Breast epithelium (tissue), 4 donors: ENCODE data around the gene SLC25A21. TPM values are rescaled to one million over a fixed set of nuclear protein-coding genes. Genes with fewer than 3 reads are reported as not detected.
A peak's percentile ranks its signal among the peaks of the same experiment; 100 is the strongest.

Experiments used
- DNase-seq, 2 donors: peaks; one replicate each; pipeline ENCODE4 v3.0.0-alpha.2; 2019; ENCODE audit warnings: low spot score in 2 of 2
- H3K27ac ChIP-seq, 2 donors: fragments of 200-600 bp; sonication (generic) in 1 of 2; one replicate each; pipeline ENCODE4 v1.5.1; 2016 to 2019; ENCODE audit warnings: mild to moderate bottlenecking in 1 of 2
- H3K27me3 ChIP-seq, 2 donors: fragments of 200-600 bp; sonication (generic) in 1 of 2; one replicate each; pipeline versions ENCODE4 v1.5.1 to v1.6.0; 2017 to 2019; ENCODE audit warnings: control low read depth in 1 of 2, mild to moderate bottlenecking in 1 of 2
- H3K36me3 ChIP-seq: fragments of 200-600 bp; one replicate; pipeline ENCODE4 v1.5.1; 2019
- H3K4me1 ChIP-seq, 2 donors: fragments of 200-600 bp; sonication (generic); one replicate each; pipeline ENCODE4 v1.5.1; 2016 to 2019; ENCODE audit warnings: control low read depth in 1 of 2
- H3K4me3 ChIP-seq, 3 donors: fragments of 200-600 bp; sonication (generic); 1 replicate in 2 of 3; 2 replicates in 1 of 3; pipeline ENCODE4 v1.5.1; 2016 to 2019; ENCODE audit warnings: mild to moderate bottlenecking in 3 of 3, moderate library complexity in 2 of 3
- H3K9me3 ChIP-seq, 2 donors: fragments of 200-600 bp; sonication (generic) in 1 of 2; one replicate each; pipeline ENCODE4 v1.5.1; 2016 to 2019; ENCODE audit warnings: control low read depth in 1 of 2
- POLR2A ChIP-seq: fragments of 450-650 bp; IDR thresholded peaks from one replicate; pipeline ENCODE4 v1.6.1; 2016; ENCODE audit warnings: antibody characterized with exemption, mild to moderate bottlenecking, moderate library complexity
- POLR2AphosphoS5 ChIP-seq, 3 donors: sonication (generic); formaldehyde crosslinking; IDR thresholded peaks; one replicate each; pipeline ENCODE4 v1.6.1; 2017; ENCODE audit warnings: antibody characterized with exemption in 3 of 3
- intact Hi-C: fragments of 100-400 bp; cut with DNase I; formaldehyde crosslinking; loops from one replicate; pipeline ENCODE4 v1.15.1; 2023; ENCODE audit warnings: low total_unique reads
- total RNA-seq, 3 donors: library from RNA; depleted of rRNA; stranded (reverse); fragments of >200 nt; gene quantifications; one replicate each; pipeline ENCODE4 v1.1.0, GENCODE V29; 2016
- TF ChIP-seq, protein P1 (sequence below), 3 donors: fragments of 450-650 bp; IDR thresholded peaks; one replicate each; pipeline ENCODE4 v1.5.1; 2016 to 2017; ENCODE audit warnings: antibody characterized with exemption in 3 of 3, mild to moderate bottlenecking in 3 of 3, moderate library complexity in 3 of 3

Gene SLC25A21
- total RNA-seq, 3 donors from 2014 or later: 0.66 to 2.3 (median 1.6) TPM

GRCh38 chr14:37203423-37203822 is 31.0 kb upstream of the SLC25A21 start:
- H3K9me3 ChIP-seq: peaks cover 15 to 21% of the 10 kb centered on the region in 2 donors
- no peak overlapping the region for H3K27ac ChIP-seq
- intact Hi-C loops: no loop called here
- DNase-seq: no peak
- H3K4me3 ChIP-seq: no peak overlapping the region
- no peaks in the 10 kb centered on the region for H3K27me3 ChIP-seq
- H3K4me1 ChIP-seq: no peaks in the 10 kb centered on the region
- TF ChIP-seq POLR2AphosphoS5 (IDR thresholded peaks at IDR 0.05) (no peak), POLR2A (no peak)
- TF ChIP-seq, protein P1, sequence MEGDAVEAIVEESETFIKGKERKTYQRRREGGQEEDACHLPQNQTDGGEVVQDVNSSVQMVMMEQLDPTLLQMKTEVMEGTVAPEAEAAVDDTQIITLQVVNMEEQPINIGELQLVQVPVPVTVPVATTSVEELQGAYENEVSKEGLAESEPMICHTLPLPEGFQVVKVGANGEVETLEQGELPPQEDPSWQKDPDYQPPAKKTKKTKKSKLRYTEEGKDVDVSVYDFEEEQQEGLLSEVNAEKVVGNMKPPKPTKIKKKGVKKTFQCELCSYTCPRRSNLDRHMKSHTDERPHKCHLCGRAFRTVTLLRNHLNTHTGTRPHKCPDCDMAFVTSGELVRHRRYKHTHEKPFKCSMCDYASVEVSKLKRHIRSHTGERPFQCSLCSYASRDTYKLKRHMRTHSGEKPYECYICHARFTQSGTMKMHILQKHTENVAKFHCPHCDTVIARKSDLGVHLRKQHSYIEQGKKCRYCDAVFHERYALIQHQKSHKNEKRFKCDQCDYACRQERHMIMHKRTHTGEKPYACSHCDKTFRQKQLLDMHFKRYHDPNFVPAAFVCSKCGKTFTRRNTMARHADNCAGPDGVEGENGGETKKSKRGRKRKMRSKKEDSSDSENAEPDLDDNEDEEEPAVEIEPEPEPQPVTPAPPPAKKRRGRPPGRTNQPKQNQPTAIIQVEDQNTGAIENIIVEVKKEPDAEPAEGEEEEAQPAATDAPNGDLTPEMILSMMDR (IDR thresholded peaks at IDR 0.05): no peak
- no peaks in the 10 kb centered on the region for H3K36me3 ChIP-seq

- Histone ChIP-seq H3K27ac (no peak overlapping the region), H3K4me1 (no peaks in the 10 kb centered on the region), H3K27me3 (no peaks in the 10 kb centered on the region), H3K9me3 (peaks cover 15 to 21% of the 10 kb centered on the region in 2 donors), H3K4me3 (no peak overlapping the region), H3K36me3 (no peaks in the 10 kb centered on the region)
- no peak for TF ChIP-seq POLR2A
- TF ChIP-seq, protein P1 (IDR thresholded peaks at IDR 0.05): no peak
- no peak for TF ChIP-seq POLR2AphosphoS5 (IDR thresholded peaks at IDR 0.05)
- intact Hi-C loops: no loop called here
- DNase-seq: no peak
Measured at GRCh38 chr14:37202812-37203211, 30.4 kb upstream of the SLC25A21 start.

DNA sequence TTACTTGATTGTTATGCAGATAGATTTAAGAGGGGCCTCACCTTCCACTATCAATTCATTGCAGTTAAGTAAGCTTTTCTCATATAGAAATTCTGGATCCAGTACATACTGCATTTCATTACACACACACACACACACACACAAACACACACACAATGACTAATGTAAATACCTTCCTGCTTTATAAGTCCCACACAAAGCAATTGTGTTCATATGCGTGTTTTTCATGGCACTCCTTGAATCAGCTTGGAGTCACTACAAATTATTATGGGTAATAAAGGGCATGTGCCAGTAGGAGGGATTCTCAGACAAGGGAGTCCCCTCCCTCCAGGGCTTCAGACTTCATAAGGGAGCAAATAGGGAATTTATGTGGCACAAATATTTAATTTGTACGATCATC is 29.9 kb upstream of the SLC25A21 start:
- DNase-seq: no peak
- H3K36me3 ChIP-seq: no peaks in the 10 kb centered on the region
- H3K4me3 ChIP-seq: no peak overlapping the region
- no peak for TF ChIP-seq POLR2A
- TF ChIP-seq, protein P1 (IDR thresholded peaks at IDR 0.05): no peak
- no peak for TF ChIP-seq POLR2AphosphoS5 (IDR thresholded peaks at IDR 0.05)
- H3K27ac ChIP-seq: no peak overlapping the region
- no peaks in the 10 kb centered on the region for H3K4me1 ChIP-seq
- intact Hi-C loops: no loop called here
- H3K9me3 ChIP-seq: peaks cover 15 to 20% of the 10 kb centered on the region in 2 donors
- H3K27me3 ChIP-seq: no peaks in the 10 kb centered on the region

DNA sequence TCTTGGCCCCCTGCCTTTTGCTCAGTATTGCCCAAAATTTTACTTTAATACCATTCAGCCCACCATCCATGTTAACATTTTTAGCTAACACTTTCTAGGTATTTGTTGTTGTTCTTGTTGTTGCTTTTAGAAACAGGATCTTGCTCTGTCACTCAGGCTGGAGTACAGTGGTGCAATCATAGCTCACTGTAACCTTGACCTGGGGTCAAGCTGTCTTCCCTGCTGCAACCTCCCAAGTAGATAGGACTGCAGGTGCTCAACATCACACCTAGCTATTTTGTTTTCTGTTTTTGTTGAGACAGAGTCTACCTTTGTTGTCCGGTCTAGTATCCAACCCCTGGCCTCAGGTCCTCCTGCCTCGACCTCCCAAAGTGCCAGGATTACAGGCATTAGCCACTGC is 29.3 kb upstream of the SLC25A21 start:
- Histone ChIP-seq H3K4me1 (no peaks in the 10 kb centered on the region), H3K36me3 (no peaks in the 10 kb centered on the region), H3K27me3 (no peaks in the 10 kb centered on the region), H3K27ac (no peak overlapping the region), H3K9me3 (peaks cover 13 to 15% of the 10 kb centered on the region in 2 donors), H3K4me3 (no peak overlapping the region)
- intact Hi-C loops: no loop called here
- DNase-seq: no peak
- TF ChIP-seq, protein P1 (IDR thresholded peaks at IDR 0.05): no peak
- TF ChIP-seq POLR2AphosphoS5 (IDR thresholded peaks at IDR 0.05) (no peak), POLR2A (no peak)

GRCh38 chr14:37198907-37199306 is 26.5 kb upstream of the SLC25A21 start:
- no peak overlapping the region for H3K27ac ChIP-seq
- intact Hi-C loops: no loop called here
- H3K4me3 ChIP-seq: peak overlapping the region in 1 of 3 donors; percentile 77

More at GRCh38 chr14:37198907-37199306, 26.5 kb upstream of the SLC25A21 start:
- no peaks in the 10 kb centered on the region for H3K9me3 ChIP-seq
- no peak for DNase-seq
- H3K36me3 ChIP-seq: no peaks in the 10 kb centered on the region
- no peak for TF ChIP-seq POLR2AphosphoS5 (IDR thresholded peaks at IDR 0.05)
- TF ChIP-seq, protein P1 (IDR thresholded peaks at IDR 0.05): no peak
- TF ChIP-seq POLR2A: no peak
- H3K4me1 ChIP-seq: no peaks in the 10 kb centered on the region
- no peaks in the 10 kb centered on the region for H3K27me3 ChIP-seq
